Measurements from ENCODE around the gene KLF14.
"Not testable (repeated sequence)": the region's sequence is repeated elsewhere in the genome, so short reads cannot be mapped to it uniquely, and the experiment has no call there.

The KLF14 gene

DNA sequence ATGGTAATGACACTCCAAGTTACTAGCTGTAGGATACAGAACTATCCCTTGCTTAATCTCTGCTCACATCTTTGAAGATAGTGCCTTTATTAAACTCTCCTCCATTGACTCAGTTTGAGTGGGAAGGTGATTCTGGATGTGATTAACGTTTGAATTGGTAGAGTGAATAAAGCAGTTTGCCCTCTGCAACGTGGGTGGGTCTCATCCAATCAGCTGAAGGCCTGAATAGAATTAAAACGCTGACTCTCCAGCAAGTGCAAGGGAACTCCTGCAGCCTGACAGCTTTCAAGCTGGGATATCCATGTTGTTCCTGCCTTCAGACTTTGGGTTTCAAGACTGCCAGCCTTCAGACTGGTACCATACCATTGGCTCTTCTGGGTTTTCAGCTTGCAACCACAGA lies 21.6 kb downstream of the KLF14 start:
- DNase-seq: no peak

DNA sequence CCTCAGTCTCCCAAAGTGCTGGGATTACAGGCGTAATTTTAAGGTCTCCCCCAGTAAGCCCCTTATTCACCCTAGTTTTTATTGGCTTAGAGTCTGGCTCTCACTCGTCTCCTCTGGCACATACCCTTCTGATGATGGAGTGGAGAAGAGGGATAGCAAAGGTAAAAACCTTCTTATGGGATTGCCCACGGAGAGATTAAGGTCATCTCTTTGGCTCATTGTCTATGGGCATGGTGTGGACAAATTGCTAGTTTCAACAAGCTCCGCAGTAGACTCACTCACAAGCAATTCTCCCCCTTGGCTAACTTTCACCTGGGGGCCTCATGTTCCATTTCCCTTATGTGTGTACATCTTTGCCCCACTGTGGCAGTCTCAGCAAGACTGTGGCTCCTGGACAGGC lies 25.2 kb downstream of the KLF14 start:
- no peak for DNase-seq

DNA sequence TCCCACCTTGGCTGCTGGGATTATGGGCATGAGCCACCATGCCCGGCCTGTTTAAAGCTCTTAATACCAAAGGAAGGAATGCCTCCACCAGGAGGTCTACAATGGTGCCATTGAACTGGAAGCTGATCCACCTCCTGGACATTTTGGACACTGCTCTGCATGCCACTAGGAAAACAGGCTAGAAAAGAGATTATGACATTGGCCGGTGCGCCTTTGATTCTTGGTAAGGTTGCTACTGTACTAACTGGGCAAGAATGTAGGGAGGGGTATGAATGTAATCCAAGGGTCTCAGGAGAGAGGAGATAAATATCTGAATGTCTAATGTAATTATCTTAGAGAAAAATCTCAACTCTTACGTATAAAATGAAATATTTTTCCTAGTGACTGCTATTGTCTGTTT lies 26.0 kb downstream of the KLF14 start:
- DNase-seq: no peak

DNA sequence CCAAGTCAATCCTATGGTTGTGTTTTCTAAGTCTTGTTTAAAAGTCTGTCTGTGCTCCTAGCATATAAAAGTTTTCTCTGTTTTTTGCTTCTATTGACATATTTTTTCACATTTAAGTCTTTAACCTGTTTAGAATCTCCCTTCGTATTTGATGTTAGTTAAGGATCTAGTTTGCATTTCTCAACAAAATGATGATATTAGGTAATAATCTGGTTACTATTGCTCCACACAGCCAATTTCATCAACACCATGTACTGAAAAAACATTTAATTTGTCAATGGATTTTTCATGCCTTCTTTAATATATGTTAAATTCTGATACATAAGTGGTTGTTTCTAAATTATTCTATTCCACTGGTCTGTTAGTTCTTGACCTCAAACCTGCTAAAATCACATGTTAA lies 30.2 kb downstream of the KLF14 start:
- DNase-seq: no peak

DNA sequence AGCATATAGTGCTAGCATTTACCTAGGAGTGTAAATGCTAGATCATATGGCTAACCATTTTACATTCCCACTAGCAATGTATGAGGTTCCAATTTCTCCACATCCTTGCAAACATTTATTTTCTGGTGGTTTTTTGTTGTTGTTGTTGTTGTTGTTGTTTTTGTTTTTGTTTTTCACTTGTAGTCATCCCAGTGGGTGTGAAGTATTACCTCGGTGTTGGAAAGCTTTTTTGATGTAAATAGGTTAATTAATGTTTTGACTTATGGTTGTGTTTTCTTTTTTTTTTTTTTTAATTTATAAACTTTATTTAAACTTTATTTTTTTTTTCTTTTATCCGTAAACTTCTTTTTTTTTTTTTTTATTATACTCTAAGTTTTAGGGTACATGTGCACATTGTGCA lies 32.4 kb downstream of the KLF14 start:
- DNase-seq: no peak

DNA sequence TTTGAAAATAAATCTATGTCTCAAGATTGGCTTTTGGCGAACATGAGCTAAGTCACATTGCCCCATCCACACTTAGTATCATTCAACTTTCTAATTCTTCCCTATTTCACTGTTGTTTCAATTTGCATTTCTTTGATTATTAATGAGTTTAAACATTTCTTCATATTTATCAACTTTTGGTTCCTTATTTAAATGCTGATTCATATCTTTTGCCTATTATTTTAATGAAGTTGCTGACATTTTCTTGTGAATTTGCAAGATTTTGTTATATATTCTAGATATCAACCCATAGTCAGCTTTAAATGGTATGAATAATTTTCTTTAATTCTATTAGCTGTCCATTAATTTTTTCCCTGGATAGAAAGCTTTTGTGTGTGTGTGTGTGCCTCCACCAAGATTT lies 33.2 kb downstream of the KLF14 start:
- DNase-seq: no peak

DNA sequence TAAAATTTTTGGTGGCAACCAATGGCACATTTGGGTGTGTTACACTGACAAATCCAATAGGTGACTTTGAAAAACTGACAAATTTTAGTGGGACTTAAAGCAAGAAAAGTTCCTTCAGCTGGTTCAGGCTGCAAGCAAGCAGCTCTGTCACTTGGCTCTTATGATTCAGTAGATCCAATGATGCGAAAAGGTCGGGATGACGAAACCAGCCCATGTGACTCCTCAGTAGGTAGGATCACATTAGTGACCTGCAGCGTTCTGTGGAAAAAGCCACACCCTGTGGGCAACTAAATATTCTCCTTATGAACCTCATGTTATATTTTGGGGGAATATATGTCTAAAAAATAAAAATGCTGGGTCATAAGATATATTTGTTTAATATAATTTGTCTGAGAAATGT lies 34.3 kb downstream of the KLF14 start:
- no peak for DNase-seq

DNA sequence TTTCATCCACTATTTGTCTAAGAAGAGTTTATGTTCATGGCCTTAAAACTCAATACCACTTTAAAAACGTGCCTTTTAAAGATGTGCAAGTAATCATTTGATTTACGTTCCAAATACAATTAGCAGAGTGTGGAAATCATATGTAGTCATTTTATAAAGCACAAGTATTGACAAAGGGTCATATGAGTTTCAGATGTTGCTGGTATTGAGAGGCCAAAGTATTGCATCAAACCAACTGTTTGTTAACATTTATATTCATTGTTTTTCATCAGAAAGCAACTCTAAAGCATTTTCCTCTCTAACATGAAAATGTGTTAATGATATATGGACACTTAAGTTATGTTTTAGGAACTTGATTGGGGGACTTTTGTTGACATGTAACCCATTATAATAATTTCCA lies 36.2 kb downstream of the KLF14 start:
- no peak for DNase-seq

DNA sequence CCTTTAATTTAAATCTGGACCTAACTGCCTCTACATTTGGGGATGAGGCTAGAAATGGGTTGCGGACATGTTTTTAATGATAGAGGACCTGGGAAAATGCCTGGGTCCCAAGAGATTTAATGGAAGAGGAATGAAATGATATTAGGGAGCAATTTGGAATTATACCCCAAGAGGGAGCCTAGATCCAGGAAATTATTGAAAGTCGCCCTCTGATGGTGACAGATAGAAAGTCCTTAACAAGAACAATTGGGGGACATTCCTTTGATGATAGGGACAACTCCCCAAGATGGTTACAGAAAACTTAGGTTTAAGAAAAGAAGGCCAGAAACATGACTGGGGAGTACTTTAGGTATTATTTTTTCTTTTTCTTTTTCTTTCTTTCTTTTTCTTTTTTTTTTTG lies 38.2 kb downstream of the KLF14 start:
- no peak for DNase-seq

DNA sequence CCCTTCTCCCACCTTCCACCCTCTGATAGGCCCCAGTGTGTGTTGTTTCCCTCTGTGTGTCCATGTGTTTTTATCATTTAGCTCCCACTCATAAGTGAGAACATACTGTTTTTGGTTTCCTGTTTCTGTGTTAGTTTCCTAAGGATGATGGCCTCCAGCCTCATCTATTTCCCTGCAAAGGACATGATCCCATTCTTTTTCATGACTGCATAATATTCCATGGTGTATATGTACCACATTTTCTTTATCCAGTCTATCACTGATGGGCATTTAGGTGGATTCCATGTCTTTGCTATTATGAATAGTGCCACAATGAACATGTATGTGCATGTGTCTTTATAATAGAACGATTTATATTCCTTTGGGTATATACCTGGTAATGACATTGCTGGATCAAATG lies 41.6 kb downstream of the KLF14 start:
- DNase-seq: not testable (repeated sequence)

DNA sequence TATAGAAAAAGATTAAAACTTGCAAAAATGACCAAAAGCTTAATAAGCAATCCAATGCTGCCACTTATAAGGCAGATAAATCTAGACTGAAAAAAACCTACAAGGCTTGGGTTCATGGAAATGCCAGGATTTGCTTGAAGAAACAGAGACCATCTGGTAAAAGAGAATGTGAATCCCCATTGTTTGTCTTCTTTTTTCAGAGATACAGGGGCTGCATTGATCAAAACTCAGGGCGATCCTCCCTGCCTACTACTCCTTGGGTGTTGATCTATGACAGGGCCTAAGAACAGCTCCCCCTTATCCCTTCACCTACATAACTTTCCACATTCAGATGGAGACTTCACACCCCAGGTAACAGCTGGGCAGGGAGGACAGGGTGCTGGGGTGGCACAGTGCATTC lies 44.3 kb downstream of the KLF14 start:
- DNase-seq: no peak

DNA sequence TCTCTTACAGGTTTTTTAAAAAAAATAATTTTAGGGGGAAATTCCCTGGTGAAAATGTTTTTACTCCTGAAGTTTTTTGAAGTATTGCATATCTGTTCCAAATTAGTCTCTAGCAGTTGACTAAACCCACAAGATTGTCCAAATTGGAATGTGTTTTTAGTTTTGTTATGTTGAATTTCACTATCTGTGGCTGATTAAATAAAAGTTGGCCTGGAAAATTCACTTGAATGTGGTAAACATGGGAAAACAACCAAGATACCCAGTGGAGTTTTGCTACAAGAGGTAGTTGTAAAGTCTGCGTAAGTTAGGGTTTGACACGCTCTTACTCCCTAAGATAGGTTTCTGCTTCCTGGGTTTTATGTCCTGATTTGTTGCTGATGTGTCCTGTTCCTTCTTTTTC lies 51.0 kb downstream of the KLF14 start:
- DNase-seq: no peak
